ENCODE results near the gene MBNL2. TPM values are rescaled to one million over a fixed set of nuclear protein-coding genes. Genes with fewer than 3 reads are reported as not detected.

MBNL2 gene
- total and polyA plus RNA-seq, 10 of the 15 experiments (the other 5 are each of a cell fraction or from before 2014, with no cell fraction given): 1.6 to 9.7 (median 6.7) TPM

DNA sequence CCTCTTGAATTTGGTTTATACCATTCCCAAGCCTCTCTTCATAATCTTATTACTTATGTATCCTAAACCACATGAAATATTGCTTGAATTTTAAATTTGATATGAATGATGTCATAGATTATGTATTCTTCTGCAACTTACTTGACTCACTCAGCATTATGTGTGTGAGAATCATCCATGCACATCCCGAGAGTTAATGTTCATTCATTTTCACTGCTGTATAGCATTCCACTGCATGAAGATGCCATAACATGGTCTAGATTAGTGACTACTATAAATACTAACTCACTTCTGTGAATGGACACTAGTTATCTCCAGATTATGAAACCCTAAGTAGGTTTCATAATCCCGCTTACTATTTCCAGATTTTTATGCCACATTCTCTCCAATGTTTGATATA is 186.8 kb downstream of the MBNL2 start:
- 0 out of 2 replicates have a peak, but pooled peaks have one; percentile 16 for TF ChIP-seq ATF7 (IDR thresholded peaks at IDR 0.05; ENCODE audit: low read depth)
- TF ChIP-seq BCL11A (IDR thresholded peaks at IDR 0.05; ENCODE audit: low read depth, low read length): no peak
- TF ChIP-seq IKZF2 (IDR thresholded peaks at IDR 0.05): no peak
- TF ChIP-seq CBX3 (IDR thresholded peaks at IDR 0.05; ENCODE audit: borderline replicate concordance, low read depth): no peak
- TF ChIP-seq ZNF207 (IDR thresholded peaks at IDR 0.05; ENCODE audit: borderline replicate concordance): no peak
- TF ChIP-seq IKZF1 (conservative IDR thresholded peaks at IDR 0.05): no peak
- TF ChIP-seq EED (IDR thresholded peaks at IDR 0.05; ENCODE audit: low read depth): no peak
- no peak for TF ChIP-seq CREM (IDR thresholded peaks at IDR 0.05; ENCODE audit: low read depth)
- Histone ChIP-seq H4K20me1 (ENCODE audit: control insufficient read depth, insufficient read depth) (no peaks in the 10 kb centered on the region), H3K4me1 (ENCODE audit: control insufficient read depth, insufficient read depth, low read length) (no peaks in the 10 kb centered on the region), H3K9me3 (replicated peaks; ENCODE audit: control insufficient read depth, insufficient read depth, low read length) (no peaks in the 10 kb centered on the region), H3K9ac (ENCODE audit: control insufficient read depth, insufficient read depth, low read length) (no peak overlapping the region), H3K36me3 (ENCODE audit: control insufficient read depth in 2 of 2, insufficient read depth in 2 of 2, low read length in 1 of 2) (no peaks in the 10 kb centered on the region), H3K79me2 (ENCODE audit: control insufficient read depth, insufficient read depth, low read length) (no peaks in the 10 kb centered on the region), H3K27me3 (replicated peaks in 1 of 2; ENCODE audit: control insufficient read depth in 2 of 2, insufficient read depth in 2 of 2, low read length in 1 of 2) (no peaks in the 10 kb centered on the region), H3K27ac (ENCODE audit: control insufficient read depth, insufficient read depth) (no peak overlapping the region), H2AFZ (ENCODE audit: control insufficient read depth, low read depth, low read length) (no peak overlapping the region), H3K4me3 (no peak overlapping the region), H3K4me2 (ENCODE audit: control insufficient read depth, insufficient read depth) (no peak overlapping the region)
- intact Hi-C loops (cut with micrococcal nuclease; ENCODE audit: unreplicated experiment) (no loop called here), in situ Hi-C loops (cut with MboI) (no loop called here)
- POLR2A ChIA-PET: no interaction called here
- 87% methylated on average over 2 of the region's 2 CpGs for WGBS (ENCODE audit: insufficient coverage, insufficient replicate concordance, low lambda C conversion rate, missing lambda C conversion rate)
- SMC1A ChIA-PET (ENCODE audit: uncharacterized antibody, unreplicated experiment): no interaction called here
- BruUV-seq (replicated peaks): no TSS peak
- DNase-seq (ENCODE audit: low read depth, low spot score) (no peak), ATAC-seq (no peak), FAIRE-seq (no peak)
- CTCF ChIA-PET: interaction anchor here (1.1 kb wide), 1 partner anchor 18 kb away, joined by 3 read pairs; no protein-coding TSS in a partner anchor
- RAD21 ChIA-PET (ENCODE audit: unreplicated experiment): no interaction called here

DNA sequence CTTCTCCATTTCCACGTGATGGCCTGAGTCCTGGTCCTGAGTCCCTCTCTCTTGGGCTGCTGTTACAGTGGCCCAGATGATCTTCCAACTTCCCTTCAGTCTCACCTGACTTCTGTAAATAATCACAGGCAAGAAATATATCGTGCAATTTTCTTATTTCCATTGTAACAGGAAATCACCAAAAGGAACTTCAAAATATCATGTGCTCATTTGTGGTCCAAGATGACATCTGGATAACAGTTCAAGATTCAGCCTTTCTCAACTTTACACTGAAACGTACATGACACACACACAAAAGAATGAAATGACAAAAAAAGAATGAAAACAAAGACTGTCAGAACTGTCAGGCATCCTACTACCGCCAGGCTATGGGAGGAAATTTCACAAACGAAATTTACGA is 189.9 kb downstream of the MBNL2 start:
- in situ Hi-C loops (cut with MboI): no loop called here
- ChIA-PET POLR2A (no interaction called here), SMC1A (ENCODE audit: uncharacterized antibody, unreplicated experiment) (no interaction called here), RAD21 (ENCODE audit: unreplicated experiment) (no interaction called here), CTCF (interaction anchor here (1.1 to 1.3 kb wide), 2 partner anchors 11 to 26 kb away, joined by 3 to 4 read pairs; no protein-coding TSS in a partner anchor)
- Histone ChIP-seq H4K20me1 (ENCODE audit: control insufficient read depth, insufficient read depth) (no peaks in the 10 kb centered on the region), H3K9ac (ENCODE audit: control insufficient read depth, insufficient read depth, low read length) (no peak overlapping the region), H3K9me3 (replicated peaks; ENCODE audit: control insufficient read depth, insufficient read depth, low read length) (no peaks in the 10 kb centered on the region), H3K27me3 (replicated peaks in 1 of 2; ENCODE audit: control insufficient read depth in 2 of 2, insufficient read depth in 2 of 2, low read length in 1 of 2) (no peaks in the 10 kb centered on the region), H2AFZ (ENCODE audit: control insufficient read depth, low read depth, low read length) (no peak overlapping the region), H3K27ac (ENCODE audit: control insufficient read depth, insufficient read depth) (no peak overlapping the region), H3K4me2 (ENCODE audit: control insufficient read depth, insufficient read depth) (no peak overlapping the region), H3K79me2 (ENCODE audit: control insufficient read depth, insufficient read depth, low read length) (no peaks in the 10 kb centered on the region), H3K4me1 (ENCODE audit: control insufficient read depth, insufficient read depth, low read length) (no peaks in the 10 kb centered on the region), H3K4me3 (no peak overlapping the region), H3K36me3 (ENCODE audit: control insufficient read depth in 2 of 2, insufficient read depth in 2 of 2, low read length in 1 of 2) (no peaks in the 10 kb centered on the region)
- FAIRE-seq (no peak), ATAC-seq (no peak), DNase-seq (ENCODE audit: low read depth, low spot score) (no peak)
- WGBS (ENCODE audit: insufficient coverage, insufficient replicate concordance, low lambda C conversion rate, missing lambda C conversion rate): 49% methylated on average over 6 of the region's 6 CpGs
- no TSS peak for BruUV-seq (replicated peaks)
- TF ChIP-seq CREM (IDR thresholded peaks at IDR 0.05; ENCODE audit: low read depth): no peak
- no peak for TF ChIP-seq POLR2AphosphoS5 (IDR thresholded peaks at IDR 0.05; ENCODE audit: low read length)
- TF ChIP-seq BRCA1 (IDR thresholded peaks at IDR 0.05; ENCODE audit: low read depth, low read length): no peak
- intact Hi-C loops (cut with micrococcal nuclease; ENCODE audit: unreplicated experiment): no loop called here

Measured in GM12878 (cell line).